HepG2 (cell line): Measurements from ENCODE around the gene CDC42BPG. TPM values are rescaled to one million over a fixed set of nuclear protein-coding genes. Genes with fewer than 3 reads are reported as not detected.

Experiments used
- ATAC-seq: fragments of 200-7000 bp; cut with Tn5 transposase; 3 replicates; pipeline ENCODE4 v1.9.1; 2020; ENCODE audit warnings: mild to moderate bottlenecking, moderate library complexity
- BruUV-seq: library from RNA; stranded (reverse); fragments of 400-500 nt; replicated peaks from 2 replicates; lab custom pipeline; 2021; lab: Mats Ljungman, UMichigan
- CTCF ChIA-PET: fragments of 300-600 bp; formaldehyde crosslinking; extraction: SDS; loops from one replicate; lab custom pipeline; 2021; ENCODE audit warnings: low total read pairs, inconsistent platforms, low intra/inter-chr PET ratio; lab: Yijun Ruan, JAX
- POLR2A ChIA-PET: fragments of 350-600 bp; sonication (Branson Sonifier 250); formaldehyde crosslinking; loops from one replicate; lab custom pipeline; 2020; ENCODE audit warnings: antibody characterized with exemption, inconsistent platforms; lab: Yijun Ruan, JAX
- DNase-seq: peaks from one replicate; pipeline ENCODE4 v3.0.0-alpha.2; 2015; ENCODE audit warnings: low spot score
- FAIRE-seq: peaks from 3 replicates; lab custom pipeline; 2011; peaks lifted over from hg19 to GRCh38; lab: Jason Lieb, UNC
- H2AFZ ChIP-seq: one replicate; pipeline ENCODE4 v1.6.1; 2011; ENCODE audit warnings: low read length, inconsistent platforms
- H3K27ac ChIP-seq: fragments of 300-600 bp; 3 replicates; pipeline ENCODE4 v1.8.0; 2011; ENCODE audit warnings: mixed run types, mild to moderate bottlenecking, mixed read lengths, low read length, inconsistent platforms; ENCODE audit not compliant: insufficient read depth; ENCODE audit errors: extremely low read length
- H3K27me3 ChIP-seq, 2 experiments: fragments of 200-600 bp in 1 of 2; 2 replicates in 1 of 2; 3 replicates in 1 of 2; pipeline versions ENCODE4 v1.6.0 to v1.8.0; 2011; ENCODE audit warnings: low read length in 2 of 2, mild to moderate bottlenecking in 2 of 2, moderate library complexity in 2 of 2, inconsistent platforms in 1 of 2; ENCODE audit not compliant: insufficient read depth in 2 of 2, control insufficient read depth in 1 of 2
- H3K36me3 ChIP-seq, 2 experiments: fragments of 200-600 bp in 1 of 2; replicated peaks in 1 of 2; 2 replicates in 1 of 2; 3 replicates in 1 of 2; pipeline versions ENCODE4 v1.5.1 to v1.8.0; 2011; ENCODE audit warnings: low read length in 2 of 2, inconsistent platforms in 1 of 2; ENCODE audit not compliant: insufficient read depth in 2 of 2, control insufficient read depth in 1 of 2
- H3K4me1 ChIP-seq: 2 replicates; pipeline ENCODE4 v1.5.1; 2012; ENCODE audit warnings: low read length, inconsistent platforms; ENCODE audit not compliant: insufficient read depth
- H3K4me2 ChIP-seq: 2 replicates; pipeline ENCODE4 v1.6.0; 2011; ENCODE audit warnings: low read depth, low read length, inconsistent platforms
- H3K4me3 ChIP-seq, 3 experiments: fragments of 200-600 bp in 1 of 3; sonication (generic), shearing (Covaris generic) in 1 of 3; replicated peaks in 1 of 3; 2 replicates each; pipeline ENCODE4 v1.5.1; 2011 to 2016; ENCODE audit warnings: low read length in 3 of 3, inconsistent platforms in 2 of 3, low read depth in 2 of 3, mild to moderate bottlenecking in 2 of 3, control low read depth in 1 of 3, mixed read lengths in 1 of 3; ENCODE audit not compliant: insufficient read depth in 1 of 3
- H3K79me2 ChIP-seq: one replicate; pipeline ENCODE4 v1.6.1; 2011; ENCODE audit warnings: low read length, inconsistent platforms; ENCODE audit not compliant: insufficient read depth
- H3K9ac ChIP-seq: 2 replicates; pipeline ENCODE4 v1.6.0; 2011; ENCODE audit warnings: mild to moderate bottlenecking, low read depth, low read length, inconsistent platforms; ENCODE audit not compliant: insufficient read depth
- H3K9me3 ChIP-seq: 2 replicates; pipeline ENCODE4 v1.5.1; 2012; ENCODE audit warnings: mild to moderate bottlenecking, low read length
- H4K20me1 ChIP-seq: 2 replicates; pipeline ENCODE4 v1.6.0; 2011; ENCODE audit warnings: inconsistent platforms, mild to moderate bottlenecking, low read length, moderate library complexity; ENCODE audit not compliant: insufficient read depth
- BCL3 ChIP-seq: sonication (generic); formaldehyde crosslinking; IDR thresholded peaks from 2 replicates; pipeline ENCODE4 v1.5.1; 2020; ENCODE audit warnings: mild to moderate bottlenecking, missing genetic modification reagents, moderate library complexity
- CENPT ChIP-seq: sonication (generic); formaldehyde crosslinking; IDR thresholded peaks from 2 replicates; pipeline ENCODE4 v1.8.0; 2022; ENCODE audit warnings: low read depth, mild to moderate bottlenecking, moderate library complexity, missing genetic modification reagents
- FOXM1 ChIP-seq: sonication (generic); formaldehyde crosslinking; IDR thresholded peaks from 2 replicates; pipeline ENCODE4 v1.5.0; 2020; ENCODE audit warnings: missing genetic modification reagents
- HBP1 ChIP-seq: IDR thresholded peaks from 2 replicates; pipeline ENCODE4 v1.6.1; 2016; ENCODE audit warnings: low read depth, control low read depth
- PRPF4 ChIP-seq: fragments of 200-400 bp; formaldehyde crosslinking; IDR thresholded peaks from 2 replicates; pipeline ENCODE4 v1.6.1; 2016; ENCODE audit warnings: low read length, low read depth; ENCODE audit not compliant: poor library complexity, severe bottlenecking
- ZBTB33 ChIP-seq: sonication (generic); formaldehyde crosslinking; IDR thresholded peaks from 2 replicates; pipeline ENCODE4 v1.4.0; 2020; ENCODE audit warnings: missing genetic modification reagents
- ZBTB38 ChIP-seq: sonication (generic); formaldehyde crosslinking; IDR thresholded peaks from 2 replicates; pipeline ENCODE4 v1.5.1; 2020; ENCODE audit warnings: mild to moderate bottlenecking, missing genetic modification reagents
- ZFP91 ChIP-seq: sonication (generic); formaldehyde crosslinking; IDR thresholded peaks from 2 replicates; pipeline ENCODE4 v1.9.0; 2022; ENCODE audit warnings: missing genetic modification reagents, mild to moderate bottlenecking, borderline replicate concordance
- ZNF567 ChIP-seq: sonication (generic); formaldehyde crosslinking; IDR thresholded peaks from 2 replicates; pipeline ENCODE4 v1.8.1; 2023; ENCODE audit warnings: mild to moderate bottlenecking, missing genetic modification reagents, borderline replicate concordance
- ZNF687 ChIP-seq: sonication (generic); formaldehyde crosslinking; IDR thresholded peaks from 2 replicates; pipeline ENCODE4 v1.5.1; 2020; ENCODE audit warnings: mild to moderate bottlenecking, missing genetic modification reagents, moderate library complexity
- WGBS: methylation state at CpG from one replicate; pipeline ENCODE4 v1.1.6; 2017; ENCODE audit warnings: low lambda C conversion rate; 5-methylcytosine and 5-hydroxymethylcytosine counted together
- in situ Hi-C: cut with HindIII; loops from 2 replicates; pipeline ENCODE4 v1.10.0; 2017; ENCODE audit warnings: low pct_unique_long_range_greater_than_20kb; ENCODE audit not compliant: extremely low pct_ligation_motif_present
- intact Hi-C: fragments of 100-400 bp; cut with micrococcal nuclease; formaldehyde crosslinking; loops from one replicate; pipeline ENCODE4 v1.10.0; 2022; ENCODE audit not compliant: unreplicated experiment
- polyA plus RNA-seq, 8 experiments: library from polyadenylated mRNA; depleted of rRNA in 3 of 8; stranded (reverse) in 7 of 8; unstranded in 1 of 8; fragments of >200 nt; fragmentation: Illumina TruSeq in 4 of 8; extraction: Trizol in 4 of 8; gene quantifications; 2 replicates each; pipeline versions ENCODE4 v1.2.1 to v1.2.3, GENCODE V29; 2011 to 2016; ENCODE audit warnings: low read depth in 4 of 8, missing spikeins in 1 of 8, mixed read lengths in 1 of 8; ENCODE audit not compliant: insufficient read depth in 1 of 8
- total RNA-seq, 5 experiments: library from RNA; depleted of rRNA; stranded (reverse); fragments of >200 nt; fragmentation: Illumina TruSeq; extraction: Trizol; gene quantifications; 2 replicates each; pipeline ENCODE4 v1.2.3, GENCODE V29; 2016; ENCODE audit warnings: low read depth in 1 of 5

The CDC42BPG gene
- total and polyA plus RNA-seq, 2 of the 13 experiments (the other 11 are each of a cell fraction or from before 2014, with no cell fraction given), result 0.55 to 1.4 TPM

- Histone ChIP-seq H3K9me3 (no peaks in the 10 kb centered on the region), H3K27me3 (no peaks in the 10 kb centered on the region), H4K20me1 (no peaks in the 10 kb centered on the region), H3K79me2 (no peaks in the 10 kb centered on the region), H3K4me3 (no peak overlapping the region), H3K4me2 (no peak overlapping the region), H3K9ac (no peak overlapping the region), H3K27ac (no peak overlapping the region), H3K36me3 (no peaks in the 10 kb centered on the region; a peak in 1 of 5 replicates), H3K4me1 (peaks cover 44% of the 10 kb centered on the region), H2AFZ (no peak overlapping the region)
- TF ChIP-seq ZNF567 (CRISPR knock-in tag) (no peak), ZBTB38 (CRISPR knock-in tag) (peak; percentile 83), ZBTB33 (CRISPR knock-in tag) (peak; percentile 47; the same call in 1 of the 2 replicates), PRPF4 (no peak), ZNF687 (CRISPR knock-in tag) (peak; percentile 17; the same call in 1 of the 2 replicates), BCL3 (CRISPR knock-in tag) (no peak), HBP1 (CRISPR knock-in tag) (no peak), FOXM1 (CRISPR knock-in tag) (no peak), ZFP91 (CRISPR knock-in tag) (0 out of 2 replicates have a peak, but pooled peaks have one; percentile 12), CENPT (CRISPR knock-in tag) (no peak)
- CTCF ChIA-PET, result no interaction called here
- BruUV-seq, result no TSS peak
- DNase-seq, result no peak
- POLR2A ChIA-PET, result no interaction called here
- 71% methylated on average over 11 of the region's 19 CpGs for WGBS
- in situ Hi-C loops (no loop called here), intact Hi-C loops (no loop called here)
- no peak for FAIRE-seq
- no peak for ATAC-seq
Measured at GRCh38 chr11:64796047-64796756, 48.3 kb downstream of the CDC42BPG start.
